HEK293T (cell line): ENCODE results near the gene C16orf96.

Source experiments
- CTCF ChIA-PET: fragments of 350-600 bp; formaldehyde crosslinking; extraction: SDS; loops from one replicate; lab custom pipeline; 2021; ENCODE audit warnings: antibody characterized with exemption, inconsistent platforms; lab: Yijun Ruan, JAX
- POLR2A ChIA-PET: fragments of 350-600 bp; formaldehyde crosslinking; extraction: SDS; loops from one replicate; lab custom pipeline; 2020; ENCODE audit warnings: antibody characterized with exemption, inconsistent platforms; lab: Yijun Ruan, JAX
- DNase-seq: peaks from one replicate; pipeline ENCODE4 v3.0.0; 2012; ENCODE audit warnings: mixed read lengths; ENCODE audit errors: extremely low spot score
- ARNT ChIP-seq: fragments of 450-650 bp; IDR thresholded peaks from 2 replicates; pipeline ENCODE4 v1.6.1; 2017; ENCODE audit warnings: mild to moderate bottlenecking
- BHLHE40 ChIP-seq: fragments of 450-650 bp; IDR thresholded peaks from 2 replicates; pipeline ENCODE4 v1.6.1; 2016; ENCODE audit warnings: mild to moderate bottlenecking, moderate library complexity, borderline replicate concordance
- CTBP1 ChIP-seq: fragments of 450-650 bp; IDR thresholded peaks from 2 replicates; pipeline ENCODE4 v1.6.1; 2016; ENCODE audit warnings: borderline replicate concordance
- ELF4 ChIP-seq: fragments of 450-650 bp; IDR thresholded peaks from 2 replicates; pipeline ENCODE4 v1.6.1; 2017; ENCODE audit warnings: antibody characterized with exemption
- FOXA1 ChIP-seq: fragments of 450-650 bp; IDR thresholded peaks from 2 replicates; pipeline ENCODE4 v1.6.1; 2016; ENCODE audit warnings: mild to moderate bottlenecking
- FOXK2 ChIP-seq: fragments of 450-650 bp; IDR thresholded peaks from 2 replicates; pipeline ENCODE4 v1.6.1; 2016; ENCODE audit warnings: mild to moderate bottlenecking
- FOXM1 ChIP-seq: fragments of 450-650 bp; IDR thresholded peaks from 2 replicates; pipeline ENCODE4 v1.6.1; 2017; ENCODE audit warnings: mild to moderate bottlenecking, borderline replicate concordance
- HDGF ChIP-seq: fragments of 450-650 bp; IDR thresholded peaks from 2 replicates; pipeline ENCODE4 v1.6.1; 2017; ENCODE audit warnings: antibody characterized with exemption, borderline replicate concordance
- L3MBTL2 ChIP-seq: fragments of 450-650 bp; conservative IDR thresholded peaks from 2 replicates; pipeline ENCODE4 v1.6.1; 2016; ENCODE audit warnings: mild to moderate bottlenecking
- LEF1 ChIP-seq: fragments of 450-650 bp; IDR thresholded peaks from 2 replicates; pipeline ENCODE4 v1.6.1; 2017; ENCODE audit warnings: mild to moderate bottlenecking, borderline replicate concordance
- NFRKB ChIP-seq: fragments of 450-650 bp; IDR thresholded peaks from 2 replicates; pipeline ENCODE4 v1.6.1; 2016; ENCODE audit warnings: mild to moderate bottlenecking, moderate library complexity
- PKNOX1 ChIP-seq: fragments of 450-650 bp; IDR thresholded peaks from 2 replicates; pipeline ENCODE4 v1.6.1; 2016
- SP1 ChIP-seq: fragments of 450-650 bp; IDR thresholded peaks from 2 replicates; pipeline ENCODE4 v1.6.1; 2017
- SUZ12 ChIP-seq: fragments of 450-650 bp; IDR thresholded peaks from 2 replicates; pipeline ENCODE4 v1.6.1; 2016; ENCODE audit warnings: mild to moderate bottlenecking
- TARDBP ChIP-seq: fragments of 450-650 bp; IDR thresholded peaks from 2 replicates; pipeline ENCODE4 v1.6.1; 2016
- ZNF384 ChIP-seq: fragments of 450-650 bp; IDR thresholded peaks from 2 replicates; pipeline ENCODE4 v1.6.1; 2016

Gene C16orf96

GRCh38 chr16:4646773-4647643, 90.9 kb downstream of the C16orf96 start:
- no peak for DNase-seq
- ChIA-PET CTCF (no interaction called here), POLR2A (no interaction called here)
- TF ChIP-seq BHLHE40 (no peak), HDGF (no peak), NFRKB (no peak), FOXA1 (no peak), ELF4 (no peak), TARDBP (no peak), PKNOX1 (no peak), SUZ12 (no peak), SP1 (no peak), ARNT (no peak), L3MBTL2 (no peak), ZNF384 (no peak), FOXM1 (no peak), LEF1 (no peak), CTBP1 (no peak)

- CTCF ChIA-PET, result no interaction called here
- no peak for TF ChIP-seq BHLHE40
- no peak for TF ChIP-seq CTBP1
- POLR2A ChIA-PET, result no interaction called here
- DNase-seq, result no peak
Measured at GRCh38 chr16:4647644-4647980, 91.5 kb downstream of the C16orf96 start.

- CTCF ChIA-PET, result no interaction called here
- DNase-seq, result no peak
- POLR2A ChIA-PET, result no interaction called here
- no peak for TF ChIP-seq TARDBP
- no peak for TF ChIP-seq FOXK2
- TF ChIP-seq CTBP1, result no peak
- no peak for TF ChIP-seq HDGF
- no peak for TF ChIP-seq ARNT
- TF ChIP-seq SP1, result no peak
- TF ChIP-seq ELF4, result no peak
- no peak for TF ChIP-seq BHLHE40
- no peak for TF ChIP-seq FOXM1
- TF ChIP-seq NFRKB, result no peak
- no peak for TF ChIP-seq ZNF384
- no peak for TF ChIP-seq SUZ12
- no peak for TF ChIP-seq LEF1
- no peak for TF ChIP-seq PKNOX1
- no peak for TF ChIP-seq L3MBTL2
- TF ChIP-seq FOXA1, result no peak
Measured at GRCh38 chr16:4648917-4649316, 92.8 kb downstream of the C16orf96 start.

GRCh38 chr16:4649744-4650442, 93.8 kb downstream of the C16orf96 start:
- ChIA-PET POLR2A (no interaction called here), CTCF (interaction anchor here (0.6 to 0.7 kb wide), 3 partner anchors 31 to 209 kb away, joined by 3 to 9 read pairs (median 3); no protein-coding TSS in a partner anchor)
- TF ChIP-seq FOXK2 (no peak), CTBP1 (no peak), NFRKB (no peak), PKNOX1 (no peak), ELF4 (no peak), HDGF (no peak), TARDBP (no peak), L3MBTL2 (no peak)
- no peak for DNase-seq
